SK-N-MC (cell line): ENCODE data around the gene MAP7D1.

Experiments used
- EZH2 ChIP-seq: fragments of 200-600 bp; sonication (generic); IDR thresholded peaks from one replicate; pipeline ENCODE4 v1.6.1; 2017; ENCODE audit warnings: antibody characterized with exemption
- POLR2AphosphoS5 ChIP-seq: IDR thresholded peaks from 2 replicates; pipeline ENCODE4 v1.6.1; 2012; ENCODE audit warnings: mild to moderate bottlenecking, low read depth, low read length, borderline replicate concordance

DNA sequence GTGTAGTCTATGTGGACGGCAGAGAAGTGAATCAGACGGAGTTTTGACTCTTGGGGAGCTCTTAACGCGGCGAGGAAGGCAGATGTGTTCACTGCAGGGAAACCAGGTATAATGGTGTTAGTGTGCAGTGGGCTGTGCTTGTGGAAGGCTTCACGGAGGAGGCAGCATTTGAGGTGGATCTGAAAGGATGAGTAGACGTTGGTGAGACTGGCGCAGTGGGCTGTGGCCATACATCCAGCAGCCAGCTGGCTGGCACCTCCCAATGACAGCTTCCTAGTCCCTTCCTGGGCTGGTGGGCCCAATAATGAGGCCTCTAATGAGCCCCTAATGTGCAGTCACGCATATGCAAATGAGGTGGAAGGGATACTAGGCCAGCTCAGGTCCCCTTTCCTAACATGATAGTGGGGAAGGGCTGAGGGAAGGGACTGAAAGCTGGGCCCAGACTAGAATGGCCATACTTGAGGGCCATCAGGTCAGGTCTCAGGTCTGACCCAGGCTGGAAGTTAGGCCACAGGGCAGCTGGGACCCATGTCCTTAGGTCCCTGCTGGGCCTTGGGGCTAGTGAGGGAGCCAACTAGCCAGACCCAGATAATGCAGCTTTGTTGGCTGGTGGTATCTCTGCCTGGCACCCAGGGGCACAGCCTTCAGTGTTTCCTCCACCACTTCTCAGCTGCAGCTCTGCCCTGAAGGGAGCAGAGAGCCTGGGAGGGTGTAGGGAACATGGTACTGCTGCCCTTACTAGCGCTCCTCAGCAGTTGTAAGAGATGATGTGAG lies 3.8 kb downstream of the MAP7D1 start:
- TF ChIP-seq POLR2AphosphoS5 (no peak), EZH2 (no peak)
